CD1c-positive myeloid dendritic cell (primary cell): Measurements from ENCODE around the gene CCDC27.
"Not testable (repeated sequence)": the region's sequence is repeated elsewhere in the genome, so short reads cannot be mapped to it uniquely, and the experiment has no call there.

Source experiments
- DNase-seq: peaks from one replicate; pipeline ENCODE4 v3.0.0-alpha.2; 2016; ENCODE audit errors: extremely low spot score

The CCDC27 gene

GRCh38 chr1:3735688-3736087, 16.6 kb upstream of the CCDC27 start:
- no peak for DNase-seq

- DNase-seq: no peak
Measured at GRCh38 chr1:3736131-3736561, 16.1 kb upstream of the CCDC27 start.

GRCh38 chr1:3736708-3737107, 15.5 kb upstream of the CCDC27 start:
- DNase-seq: no peak

DNA sequence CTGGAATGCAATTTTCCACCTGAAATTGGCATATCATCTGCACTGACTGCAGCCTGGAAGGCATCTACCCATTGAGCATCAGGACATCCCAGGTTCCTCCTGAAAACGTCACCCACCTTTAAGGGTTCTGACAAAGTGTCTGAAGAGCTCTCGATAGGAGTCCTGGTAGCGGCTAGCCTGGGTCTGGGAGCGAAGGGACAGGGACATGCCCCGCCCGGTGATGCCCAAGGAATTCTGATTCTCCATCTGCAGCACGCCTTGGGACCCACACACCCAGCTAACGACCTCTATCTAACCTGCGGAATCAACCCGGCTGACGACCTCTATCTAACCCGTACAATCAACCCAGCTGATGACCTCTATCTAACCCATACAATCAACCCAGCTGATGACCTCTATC, 13.3 kb upstream of the CCDC27 start:
- DNase-seq: no peak

- no peak for DNase-seq
Measured at GRCh38 chr1:3740042-3740441, 12.2 kb upstream of the CCDC27 start.

GRCh38 chr1:3740752-3741151, 11.5 kb upstream of the CCDC27 start:
- DNase-seq: no peak

GRCh38 chr1:3741566-3742438, 10.4 kb upstream of the CCDC27 start:
- no peak for DNase-seq

DNA sequence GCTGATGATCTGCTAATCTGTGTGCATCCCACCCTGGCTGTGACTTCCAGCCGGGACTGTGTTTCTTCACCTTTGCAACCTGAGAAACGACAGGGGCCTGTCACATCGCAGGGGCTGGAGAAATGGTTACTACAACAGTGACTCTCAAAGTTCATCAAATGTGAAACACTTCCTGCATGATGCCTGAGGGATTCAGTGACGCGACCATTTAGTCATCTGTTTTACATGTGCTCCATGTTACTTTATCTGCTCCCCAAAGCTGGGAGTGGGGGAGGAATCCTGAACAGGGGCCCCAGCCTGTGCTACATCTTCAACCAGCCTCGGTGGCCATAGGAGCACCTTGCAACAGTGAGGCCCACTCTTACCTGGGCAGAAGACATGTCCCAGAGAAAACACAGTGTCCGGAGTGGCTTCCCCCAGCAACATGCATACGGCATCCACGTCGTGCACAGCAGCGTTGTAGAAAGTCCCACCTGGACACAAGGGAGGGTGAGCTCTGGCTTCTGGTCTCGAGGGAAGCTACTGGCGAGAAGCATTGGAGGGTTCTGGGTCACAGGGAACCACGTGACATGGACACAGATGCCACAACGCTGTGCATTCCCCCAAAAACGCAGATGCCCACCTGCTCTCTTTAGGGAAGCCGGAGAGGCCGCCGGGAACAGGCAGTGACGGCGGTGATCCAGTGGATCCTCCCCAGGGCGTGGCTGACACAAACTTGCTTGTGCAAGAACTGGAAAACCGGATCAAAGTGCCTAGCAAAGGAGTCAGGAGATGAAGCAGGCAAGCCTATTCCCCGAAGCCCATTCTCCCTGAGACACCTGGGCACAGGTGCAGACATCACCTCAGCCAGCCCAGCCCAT, 9.6 kb upstream of the CCDC27 start:
- no peak for DNase-seq

DNA sequence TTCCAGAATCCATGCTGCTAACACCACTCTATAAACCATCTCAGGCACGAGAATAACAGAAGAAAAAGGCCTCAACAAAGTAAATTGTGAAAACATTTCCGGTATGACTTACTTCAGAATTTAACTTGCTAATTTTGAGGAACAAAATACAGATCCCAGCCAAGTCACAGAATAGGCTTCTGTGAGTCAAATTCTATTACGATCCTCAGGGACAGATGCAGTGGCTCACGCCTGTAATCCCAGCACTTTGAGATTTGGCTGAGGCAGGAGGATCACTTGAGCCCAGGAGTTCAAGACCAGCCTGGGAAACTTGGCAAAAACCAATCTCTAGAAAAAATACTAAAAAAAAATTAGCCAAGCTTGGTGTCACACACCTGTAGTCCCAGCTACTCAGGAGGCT, 8.8 kb upstream of the CCDC27 start:
- DNase-seq: no peak

- no peak for DNase-seq
Measured at GRCh38 chr1:3743826-3744225, 8.4 kb upstream of the CCDC27 start.

GRCh38 chr1:3744646-3745045, 7.6 kb upstream of the CCDC27 start:
- DNase-seq: no peak

DNA sequence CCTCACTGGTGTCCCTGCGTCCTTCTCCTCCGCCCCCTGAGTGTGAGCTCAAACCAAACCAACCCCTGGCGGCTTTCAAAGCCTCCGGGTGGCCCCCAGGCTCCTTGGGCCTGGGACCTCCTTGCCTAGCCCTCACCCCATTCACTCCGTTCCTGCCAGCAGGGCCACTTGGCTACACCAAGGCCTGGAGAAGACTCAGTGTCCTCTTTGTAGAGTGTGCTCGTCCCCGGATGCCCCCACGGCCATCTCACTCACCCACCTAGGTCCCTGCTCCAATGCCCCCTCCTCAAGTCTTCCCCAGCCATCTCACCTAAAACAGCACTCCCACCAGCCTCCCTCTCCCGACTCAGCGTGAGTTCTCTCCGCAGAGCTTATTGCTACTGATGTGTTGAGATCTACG, 7.2 kb upstream of the CCDC27 start:
- DNase-seq: no peak

- no peak for DNase-seq
Measured at GRCh38 chr1:3745590-3746381, 6.5 kb upstream of the CCDC27 start.

- no peak for DNase-seq
Measured at GRCh38 chr1:3746389-3746829, 5.8 kb upstream of the CCDC27 start.

DNA sequence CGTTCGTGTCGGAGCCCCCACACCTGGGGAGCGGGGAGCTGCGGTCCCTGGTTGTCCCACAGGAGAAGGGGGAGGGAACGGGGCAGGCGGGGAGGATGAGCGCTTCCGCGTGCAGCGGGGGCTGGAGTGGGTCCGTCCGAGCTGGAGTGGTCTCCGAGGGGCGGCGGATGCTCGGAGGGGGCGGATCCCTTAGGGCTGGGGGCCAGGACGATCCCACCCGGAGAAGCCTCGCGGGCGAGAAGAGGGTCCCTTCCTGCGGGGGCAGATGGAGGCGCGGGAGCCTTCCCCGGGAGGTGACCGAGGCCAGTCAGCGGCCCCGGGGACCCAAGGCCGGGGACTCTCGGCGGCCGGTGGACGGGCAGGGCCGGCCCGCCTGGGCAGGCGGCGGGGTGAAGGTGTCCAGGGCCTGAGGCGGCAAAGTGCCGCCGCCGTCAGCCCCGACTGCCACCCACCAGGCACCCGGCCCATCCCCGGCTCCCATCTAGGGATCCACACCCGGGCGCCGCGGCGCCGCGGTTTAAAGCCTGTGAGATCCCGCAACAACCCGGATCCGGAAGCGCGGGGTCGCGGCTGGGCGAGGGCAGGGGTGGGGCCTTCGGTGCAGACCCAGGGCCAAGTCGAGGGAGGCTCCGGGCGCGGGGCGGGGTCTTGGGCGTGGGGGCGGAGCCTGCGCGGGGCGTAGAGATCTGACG, 5.3 kb upstream of the CCDC27 start:
- peak; percentile 73 for DNase-seq

DNA sequence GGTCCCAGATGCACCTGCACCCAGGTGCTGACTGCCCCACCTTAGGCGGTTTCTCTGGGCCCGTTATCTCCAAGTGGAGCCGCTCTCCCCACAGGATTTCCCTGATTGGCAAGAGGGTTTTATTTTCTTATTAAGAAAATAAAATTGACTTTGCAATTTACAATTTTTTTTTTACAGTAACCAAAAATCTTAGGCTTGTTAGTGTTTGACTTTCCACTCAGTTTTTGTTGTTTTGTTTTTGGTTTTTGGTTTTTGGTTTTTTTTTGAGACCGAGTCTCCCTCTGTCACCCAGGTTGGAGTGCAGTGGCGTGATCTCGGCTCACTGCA, 4.8 kb upstream of the CCDC27 start:
- DNase-seq: no peak

DNA sequence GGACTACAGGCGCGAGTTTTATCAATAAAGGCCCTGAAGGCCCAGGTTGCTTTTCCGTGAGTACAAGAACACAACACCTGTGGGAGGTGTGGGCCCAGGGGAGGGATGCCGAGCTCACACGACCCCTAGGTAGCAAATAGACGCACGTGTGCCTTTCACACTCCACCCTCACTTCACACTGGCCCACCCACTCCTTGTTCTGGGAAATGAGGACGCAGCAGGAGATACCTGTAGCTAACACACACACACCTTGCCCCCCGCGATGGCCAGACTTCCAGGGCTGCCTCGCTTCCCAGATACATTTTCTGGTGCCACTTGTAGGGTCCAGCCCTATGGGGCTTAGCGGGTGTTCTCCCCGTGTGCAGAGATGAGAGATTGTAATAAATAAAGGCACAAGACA, 4.3 kb upstream of the CCDC27 start:
- DNase-seq: no peak

- not testable (repeated sequence) for DNase-seq
Measured at GRCh38 chr1:3748316-3748900, 3.8 kb upstream of the CCDC27 start.

- DNase-seq: no peak
Measured at GRCh38 chr1:3749512-3749911, 2.7 kb upstream of the CCDC27 start.

GRCh38 chr1:3750741-3751140, 1.5 kb upstream of the CCDC27 start:
- no peak for DNase-seq
